Testis (tissue), 2 donors: ENCODE results near the gene SDK1.

Experiments
- CTCF ChIP-seq, 3 experiments: fragments of 450-650 bp in 2 of 3; fragments of 200-600 bp in 1 of 3; sonication (generic) in 1 of 3; IDR thresholded peaks; one replicate each; pipeline ENCODE4 v1.5.1; 2016 to 2019; ENCODE audit warnings: antibody characterized with exemption in 3 of 3, mild to moderate bottlenecking in 2 of 3, moderate library complexity in 1 of 3
- POLR2A ChIP-seq: fragments of 450-650 bp; IDR thresholded peaks from one replicate; pipeline ENCODE4 v1.6.1; 2017; ENCODE audit warnings: antibody characterized with exemption, mild to moderate bottlenecking, moderate library complexity

- TF ChIP-seq CTCF (IDR thresholded peaks at IDR 0.05) (no peak), POLR2A (no peak)
Measured at GRCh38 chr7:3884543-3884942, 583.5 kb downstream of the SDK1 start.
